Stomach (tissue), 9 donors: ENCODE results near the gene DIMT1. TPM values are rescaled to one million over a fixed set of nuclear protein-coding genes. Genes with fewer than 3 reads are reported as not detected.
A peak's percentile ranks its signal among the peaks of the same experiment; 100 is the strongest.

ENCODE experiments used
- DNase-seq, 2 donors: peaks; one replicate each; pipeline versions ENCODE4 v3.0.0 to v3.0.0-alpha.2; 2013 to 2019
- H3K27ac ChIP-seq, 5 donors: fragments of 200-600 bp in 4 of 5; sonication (generic) in 4 of 5; one replicate each; pipeline ENCODE4 v1.5.1; 2013 to 2019; ENCODE audit warnings: mild to moderate bottlenecking in 1 of 5, moderate library complexity in 1 of 5
- H3K27me3 ChIP-seq, 3 donors: fragments of 200-600 bp; sonication (generic); one replicate each; pipeline ENCODE4 v1.5.1; 2017 to 2019; ENCODE audit warnings: mixed run types in 1 of 3
- H3K36me3 ChIP-seq, 4 donors: fragments of 200-600 bp; sonication (generic); 1 replicate in 3 of 4; 2 replicates in 1 of 4; pipeline ENCODE4 v1.5.1; 2016 to 2019
- H3K4me1 ChIP-seq, 4 donors: fragments of 200-600 bp; sonication (generic); one replicate each; pipeline ENCODE4 v1.5.1; 2016 to 2019
- H3K4me3 ChIP-seq, 4 donors: fragments of 200-600 bp; sonication (generic) in 3 of 4; one replicate each; pipeline ENCODE4 v1.5.1; 2016 to 2019; ENCODE audit warnings: mild to moderate bottlenecking in 1 of 4
- H3K9me3 ChIP-seq, 4 donors: fragments of 200-600 bp; sonication (generic); one replicate each; pipeline ENCODE4 v1.5.1; 2016 to 2019
- CTCF ChIP-seq, 7 experiments: fragments of 450-650 bp in 4 of 7; fragments of 200-600 bp in 3 of 7; sonication (generic) in 3 of 7; IDR thresholded peaks; one replicate each; pipeline ENCODE4 v1.5.1; 2016 to 2019; ENCODE audit warnings: antibody characterized with exemption in 7 of 7, control low read depth in 2 of 7, mild to moderate bottlenecking in 1 of 7
- EP300 ChIP-seq: sonication (generic); formaldehyde crosslinking; IDR thresholded peaks from one replicate; pipeline ENCODE4 v1.6.1; 2017; ENCODE audit warnings: antibody characterized with exemption
- POLR2A ChIP-seq, 4 donors: fragments of 450-650 bp; IDR thresholded peaks; one replicate each; pipeline ENCODE4 v1.6.1; 2016; ENCODE audit warnings: antibody characterized with exemption in 4 of 4, control low read depth in 2 of 4, mild to moderate bottlenecking in 1 of 4, moderate library complexity in 1 of 4
- POLR2AphosphoS5 ChIP-seq, 3 donors: sonication (generic); formaldehyde crosslinking; IDR thresholded peaks; one replicate each; pipeline ENCODE4 v1.6.1; 2016; ENCODE audit warnings: antibody characterized with exemption in 3 of 3
- WGBS, 5 donors: extraction: QIAGEN DNeasy Blood & Tissue Kit in 3 of 5; methylation state at CpG; one replicate each; pipeline versions ENCODE4 v1.1.5 to v1.1.7; 2013 to 2018; 5-methylcytosine and 5-hydroxymethylcytosine counted together
- intact Hi-C: fragments of 100-400 bp; cut with DNase I; formaldehyde crosslinking; loops from one replicate; pipeline ENCODE4 v1.15.1; 2023; ENCODE audit warnings: low total_unique reads
- polyA plus RNA-seq, 3 donors: library from polyadenylated mRNA; stranded (reverse); fragments of 200-250 nt; gene quantifications; one replicate each; pipeline ENCODE4 v1.2.3, GENCODE V29; 2013
- total RNA-seq, 5 donors: library from RNA; depleted of rRNA; stranded (reverse); fragments of >200 nt; gene quantifications; one replicate each; pipeline versions ENCODE4 v1.1.0 to v1.2.3, GENCODE V29; 2014 to 2016
- donor health status: healthy with polysubstance abuse.
- donor health status: Bipolar disorder and iron deficiency.
- donor health status: healthy.

Gene DIMT1
- total and polyA plus RNA-seq, 8 donors, result 2.0 to 19.1 (median 12.5) TPM

DNA sequence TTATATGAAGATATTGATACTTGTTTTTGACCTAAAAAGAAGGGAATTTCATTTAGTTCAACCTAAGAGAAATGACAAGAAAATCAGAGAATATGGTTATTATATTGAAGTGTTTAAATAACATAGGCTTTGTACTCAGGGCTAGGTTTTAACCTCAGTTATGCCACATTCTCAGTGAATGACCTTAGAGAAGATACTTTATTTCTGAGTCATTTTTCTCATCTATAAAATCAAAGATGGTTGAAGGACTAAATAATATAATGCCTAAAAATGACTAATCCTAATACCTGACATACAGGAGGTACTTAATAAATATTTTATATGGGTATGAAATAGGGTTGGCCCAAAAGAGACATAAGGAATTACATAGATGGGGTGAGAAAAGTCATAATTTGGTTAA, 32.3 kb downstream of the DIMT1 start:
- intact Hi-C loops, result no loop called here
- DNase-seq, result no peak
- no peak overlapping the region for H3K4me3 ChIP-seq
- TF ChIP-seq CTCF (IDR thresholded peaks at IDR 0.05) (no peak), POLR2A (IDR thresholded peaks at IDR 0.05) (no peak), POLR2AphosphoS5 (IDR thresholded peaks at IDR 0.05) (no peak), EP300 (no peak)
- H3K4me1 ChIP-seq, result peaks cover 0 to 7% (median 0%) of the 10 kb centered on the region in 4 donors
- H3K27me3 ChIP-seq, result no peaks in the 10 kb centered on the region
- no peak overlapping the region for H3K27ac ChIP-seq
- peaks cover 8 to 70% (median 55%) of the 10 kb centered on the region in 4 donors for H3K36me3 ChIP-seq
- H3K9me3 ChIP-seq, result no peaks in the 10 kb centered on the region

GRCh38 chr5:62369039-62369438, 34.7 kb downstream of the DIMT1 start:
- 89 to 98% (median 96%) methylated on average over 2 of the region's 2 CpGs for WGBS, 5 donors
- H3K4me1 ChIP-seq, result no peaks in the 10 kb centered on the region
- H3K36me3 ChIP-seq, result peaks cover 14 to 70% (median 55%) of the 10 kb centered on the region in 4 donors
- no peaks in the 10 kb centered on the region for H3K27me3 ChIP-seq
- H3K27ac ChIP-seq, result no peak overlapping the region
- no peak overlapping the region for H3K4me3 ChIP-seq
- no peak for TF ChIP-seq POLR2AphosphoS5 (IDR thresholded peaks at IDR 0.05)
- no peak for TF ChIP-seq CTCF (IDR thresholded peaks at IDR 0.05)
- no peak for TF ChIP-seq POLR2A (IDR thresholded peaks at IDR 0.05)
- no peak for TF ChIP-seq EP300
- intact Hi-C loops, result no loop called here
- no peaks in the 10 kb centered on the region for H3K9me3 ChIP-seq
- no peak for DNase-seq

GRCh38 chr5:62362701-62363100, 41.0 kb downstream of the DIMT1 start:
- H3K27me3 ChIP-seq, result no peaks in the 10 kb centered on the region
- WGBS, 5 donors, result 93 to 98% (median 97%) methylated on average over 3 of the region's 3 CpGs
- H3K9me3 ChIP-seq, result no peaks in the 10 kb centered on the region
- no peak overlapping the region for H3K4me3 ChIP-seq
- H3K27ac ChIP-seq, result no peak overlapping the region
- no peak for TF ChIP-seq POLR2AphosphoS5 (IDR thresholded peaks at IDR 0.05)
- no peak for TF ChIP-seq CTCF (IDR thresholded peaks at IDR 0.05)
- TF ChIP-seq POLR2A (IDR thresholded peaks at IDR 0.05), result no peak
- TF ChIP-seq EP300, result no peak
- intact Hi-C loops, result no loop called here
- H3K4me1 ChIP-seq, result no peaks in the 10 kb centered on the region
- H3K36me3 ChIP-seq, result peaks cover 34 to 82% (median 75%) of the 10 kb centered on the region in 4 donors
- DNase-seq, result no peak

- Histone ChIP-seq H3K4me1 (no peaks in the 10 kb centered on the region), H3K27ac (no peak overlapping the region), H3K36me3 (peaks cover 4 to 80% (median 75%) of the 10 kb centered on the region in 4 donors), H3K4me3 (no peak overlapping the region), H3K9me3 (no peaks in the 10 kb centered on the region), H3K27me3 (no peaks in the 10 kb centered on the region)
- intact Hi-C loops, result loop anchor here (10.0 kb wide), 1 partner anchor 139 kb away; no protein-coding TSS in a partner anchor
- DNase-seq, result peak in 1 of 2 donors; percentile 77
- TF ChIP-seq POLR2A (IDR thresholded peaks at IDR 0.05) (no peak), CTCF (IDR thresholded peaks at IDR 0.05) (peak in 4 of 7 experiments; percentile 36 to 60 (median 46)), POLR2AphosphoS5 (IDR thresholded peaks at IDR 0.05) (no peak), EP300 (no peak)
Observed at GRCh38 chr5:62354028-62354874, 49.5 kb downstream of the DIMT1 start.
